IPS-11a (cell line): Measurements from ENCODE around the gene ADPRS.
A peak's percentile ranks its signal among the peaks of the same experiment; 100 is the strongest.

Experiments
- H3K4me3 ChIP-seq: one replicate; pipeline ENCODE4 v1.5.1; 2013; ENCODE audit warnings: low read depth, low read length, control low read depth

The ADPRS gene

GRCh38 chr1:36088577-36089392 lies at the start of gene ADPRS:
TSS of gene ADPRS (plus strand) at chr1:36088892. CDS start at chr1:36088905, 13 bp downstream.
- H3K4me3 ChIP-seq = peak within 1 kb of the TSS; percentile 96

- H3K4me3 ChIP-seq = no peak overlapping the region
These were observed 48.5 kb upstream of the ADPRS start for GRCh38 chr1:36040238-36040637.

GRCh38 chr1:36051821-36052220 lies 36.9 kb upstream of the ADPRS start:
- H3K4me3 ChIP-seq = no peak overlapping the region

DNA sequence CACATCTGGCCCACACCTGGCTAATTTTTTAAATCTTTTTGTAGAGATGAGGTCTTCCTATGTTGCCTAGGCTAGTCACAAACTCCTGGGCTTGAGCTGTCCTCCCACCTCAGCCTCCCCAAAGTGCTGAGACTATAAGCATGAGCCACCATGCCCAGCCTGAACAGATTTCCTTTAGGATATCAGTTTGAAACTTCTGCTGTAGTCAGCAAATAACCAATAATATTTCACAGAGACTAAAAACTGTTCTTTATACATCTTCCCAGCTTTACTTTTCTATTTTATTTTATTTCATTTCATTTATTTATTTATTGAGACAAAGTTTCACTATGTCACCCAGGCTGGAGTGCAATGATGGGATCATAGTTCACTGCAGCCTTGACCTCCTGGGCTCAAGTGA lies 34.7 kb upstream of the ADPRS start:
- H3K4me3 ChIP-seq = no peak overlapping the region

DNA sequence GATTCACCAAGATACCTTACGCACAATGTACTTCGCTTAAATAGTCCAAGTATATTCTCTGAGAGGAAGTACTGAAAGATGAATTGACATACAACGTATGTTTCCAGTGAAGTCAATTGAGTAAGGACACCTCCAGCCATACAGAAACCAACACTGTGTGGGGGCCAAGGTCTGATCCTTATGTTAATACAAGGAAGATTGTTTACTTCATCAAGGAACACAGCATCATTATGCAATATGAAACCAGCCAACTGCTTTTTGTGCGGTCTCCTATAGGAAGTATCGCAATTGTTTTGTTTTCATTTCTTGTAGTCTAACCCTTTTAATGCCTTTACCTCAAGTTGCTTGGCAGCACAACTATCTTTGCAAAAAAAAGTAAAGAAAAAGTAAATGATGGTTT lies 33.0 kb upstream of the ADPRS start:
- H3K4me3 ChIP-seq = no peak overlapping the region

DNA sequence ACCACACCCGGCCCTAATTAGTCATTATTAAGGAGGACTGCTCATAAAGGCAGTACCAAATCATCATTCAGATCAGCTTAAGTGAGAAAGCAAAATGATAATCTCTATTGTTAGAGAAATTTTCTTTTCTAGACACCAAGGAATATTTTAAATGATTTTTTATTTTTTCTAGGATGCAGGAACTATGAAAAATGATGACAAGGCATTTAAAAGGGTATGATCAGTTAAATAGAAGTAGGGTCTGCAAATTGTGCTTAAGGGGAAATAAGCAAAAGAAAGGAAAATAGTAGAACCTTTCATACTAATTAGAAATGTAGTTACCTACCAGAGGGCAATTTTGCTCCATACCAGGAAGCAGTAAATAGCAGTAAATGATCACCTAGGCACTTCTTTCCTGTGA lies 26.4 kb upstream of the ADPRS start:
- no peak overlapping the region for H3K4me3 ChIP-seq

DNA sequence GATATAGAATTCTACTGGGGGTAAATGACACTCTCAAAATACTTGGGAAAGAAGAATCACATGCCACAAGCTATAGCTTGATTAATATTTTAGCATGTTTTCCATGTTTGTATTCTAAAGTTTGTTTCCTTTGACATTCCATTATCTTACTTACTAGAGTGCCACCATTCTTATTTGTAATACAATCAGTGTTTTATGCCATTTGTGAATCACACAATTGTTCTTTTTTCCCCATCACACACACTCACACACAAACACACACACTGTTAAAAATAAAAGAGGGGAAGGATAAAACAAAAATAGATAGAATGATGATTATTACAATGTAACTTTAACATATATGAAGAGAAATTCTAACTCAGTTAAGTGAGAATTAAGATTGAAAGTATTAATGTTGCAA lies 20.8 kb upstream of the ADPRS start:
- no peak overlapping the region for H3K4me3 ChIP-seq

DNA sequence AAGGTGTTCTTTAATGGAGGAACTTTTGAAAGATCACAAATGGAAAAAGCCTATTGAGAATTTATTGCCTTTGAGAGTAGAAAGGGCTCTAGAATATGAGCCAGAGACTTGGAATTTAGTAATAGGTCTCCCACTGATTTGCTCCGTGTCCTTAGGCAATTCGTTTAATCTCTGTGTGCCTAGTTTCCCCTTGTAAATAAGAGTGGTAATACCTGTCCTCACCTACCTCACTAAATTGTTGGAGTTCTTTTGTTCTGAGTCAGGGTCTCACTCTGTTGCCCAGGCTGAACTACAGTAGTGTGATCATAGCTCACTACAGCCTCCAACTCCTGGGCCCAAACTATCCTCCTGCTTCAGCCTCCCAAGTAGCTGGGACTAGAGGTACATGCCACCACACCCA lies 19.8 kb upstream of the ADPRS start:
- H3K4me3 ChIP-seq = no peak overlapping the region

DNA sequence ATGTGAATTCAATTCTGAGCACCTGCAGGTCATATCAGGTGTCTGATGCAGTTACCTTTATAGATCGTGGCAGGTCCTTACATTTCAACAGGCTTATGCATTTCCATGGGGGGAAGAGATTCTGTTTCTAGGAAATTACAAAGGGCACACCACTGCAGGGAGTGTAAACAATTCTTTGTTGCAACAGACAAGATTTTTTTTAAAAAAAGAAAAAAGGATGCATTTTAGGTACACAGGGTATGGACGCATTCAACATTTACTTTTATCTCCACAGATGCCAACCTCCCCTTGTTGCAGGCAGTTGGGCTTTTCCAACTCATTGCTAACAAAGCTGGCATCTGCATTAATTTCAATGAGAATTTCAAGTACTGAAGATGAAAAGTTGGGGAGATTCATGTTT lies 18.3 kb upstream of the ADPRS start:
- no peak overlapping the region for H3K4me3 ChIP-seq

DNA sequence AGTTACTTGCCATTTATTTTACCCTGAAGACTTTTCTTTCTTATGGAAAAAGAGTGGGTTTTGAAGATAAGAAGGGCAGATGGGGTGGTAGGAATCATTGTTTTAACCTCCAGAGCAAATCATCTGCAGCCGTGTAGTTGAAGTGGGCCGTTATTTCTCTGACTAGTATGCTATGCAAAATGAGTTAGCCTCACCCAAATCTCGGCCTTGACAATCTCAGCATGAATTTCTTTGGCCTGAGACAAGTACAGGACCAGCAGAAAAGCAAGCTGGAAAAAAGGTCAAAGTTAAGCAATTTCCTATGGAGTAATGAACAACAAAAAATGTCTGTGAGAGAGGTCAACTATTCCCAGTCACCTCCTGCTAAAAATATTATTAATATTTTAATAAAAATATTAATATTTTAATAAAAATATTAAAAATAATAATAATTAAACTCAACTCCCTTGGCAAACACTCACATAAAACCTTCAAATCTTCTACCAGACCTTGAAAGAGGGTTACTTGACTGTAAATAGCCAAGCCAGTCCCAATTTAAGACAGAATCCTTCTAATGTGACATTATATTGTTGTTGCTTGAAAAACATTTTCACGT lies 11.6 kb upstream of the ADPRS start:
- H3K4me3 ChIP-seq = no peak overlapping the region

DNA sequence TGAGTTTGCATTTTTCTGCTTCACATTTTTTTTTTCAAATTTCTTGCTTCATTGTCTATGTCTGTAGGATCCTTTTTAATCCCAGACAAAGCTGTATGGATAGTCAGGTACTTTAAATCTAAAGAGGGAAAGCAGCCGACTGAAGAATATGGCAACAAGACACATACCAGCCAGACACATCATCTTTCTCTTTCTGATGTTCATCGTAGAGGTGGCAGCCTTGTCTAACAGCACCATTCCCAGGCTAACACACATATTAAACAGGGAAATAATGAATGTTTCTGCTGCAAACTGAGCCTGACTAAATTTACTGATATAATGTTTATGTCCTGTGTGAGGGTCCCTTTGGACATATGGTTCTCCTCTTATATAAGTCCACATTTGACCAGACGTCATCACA lies 8.5 kb upstream of the ADPRS start:
- H3K4me3 ChIP-seq = no peak overlapping the region

DNA sequence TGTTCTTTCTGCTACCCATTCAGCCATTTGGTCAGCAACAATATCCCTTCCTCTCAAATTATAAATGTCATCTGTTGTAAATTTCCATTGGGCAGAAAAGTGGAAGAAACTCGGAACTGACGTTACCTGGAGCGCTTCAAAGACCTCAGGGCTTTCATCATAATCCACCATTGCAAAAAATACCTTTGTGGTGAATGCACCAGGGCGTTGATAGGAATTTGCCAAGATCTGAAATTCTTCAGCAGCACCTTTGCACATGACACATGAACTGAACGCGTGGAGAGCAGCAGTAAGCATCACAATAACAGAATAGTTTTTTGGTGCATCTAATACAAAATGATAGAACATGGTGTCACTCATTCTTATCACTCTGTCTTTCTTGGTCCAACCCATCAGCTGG lies 7.9 kb upstream of the ADPRS start:
- H3K4me3 ChIP-seq = no peak overlapping the region

GRCh38 chr1:36081926-36082485 lies 6.7 kb upstream of the ADPRS start:
- no peak overlapping the region for H3K4me3 ChIP-seq

- H3K4me3 ChIP-seq = no peak overlapping the region
These were observed 5.5 kb upstream of the ADPRS start for GRCh38 chr1:36083219-36083618.

GRCh38 chr1:36083635-36084496 lies 4.8 kb upstream of the ADPRS start, which contains the start of gene TEKT2:
TSS of gene TEKT2 (plus strand) at chr1:36084094. CDS start at chr1:36084922, 828 bp downstream.
- H3K4me3 ChIP-seq = peak within 1 kb of the TSS; percentile 39

- H3K4me3 ChIP-seq = peak overlapping the region; percentile 39
These were observed 4.1 kb upstream of the ADPRS start for GRCh38 chr1:36084497-36085115.

GRCh38 chr1:36085126-36085525 lies 3.6 kb upstream of the ADPRS start:
- H3K4me3 ChIP-seq = no peak overlapping the region

DNA sequence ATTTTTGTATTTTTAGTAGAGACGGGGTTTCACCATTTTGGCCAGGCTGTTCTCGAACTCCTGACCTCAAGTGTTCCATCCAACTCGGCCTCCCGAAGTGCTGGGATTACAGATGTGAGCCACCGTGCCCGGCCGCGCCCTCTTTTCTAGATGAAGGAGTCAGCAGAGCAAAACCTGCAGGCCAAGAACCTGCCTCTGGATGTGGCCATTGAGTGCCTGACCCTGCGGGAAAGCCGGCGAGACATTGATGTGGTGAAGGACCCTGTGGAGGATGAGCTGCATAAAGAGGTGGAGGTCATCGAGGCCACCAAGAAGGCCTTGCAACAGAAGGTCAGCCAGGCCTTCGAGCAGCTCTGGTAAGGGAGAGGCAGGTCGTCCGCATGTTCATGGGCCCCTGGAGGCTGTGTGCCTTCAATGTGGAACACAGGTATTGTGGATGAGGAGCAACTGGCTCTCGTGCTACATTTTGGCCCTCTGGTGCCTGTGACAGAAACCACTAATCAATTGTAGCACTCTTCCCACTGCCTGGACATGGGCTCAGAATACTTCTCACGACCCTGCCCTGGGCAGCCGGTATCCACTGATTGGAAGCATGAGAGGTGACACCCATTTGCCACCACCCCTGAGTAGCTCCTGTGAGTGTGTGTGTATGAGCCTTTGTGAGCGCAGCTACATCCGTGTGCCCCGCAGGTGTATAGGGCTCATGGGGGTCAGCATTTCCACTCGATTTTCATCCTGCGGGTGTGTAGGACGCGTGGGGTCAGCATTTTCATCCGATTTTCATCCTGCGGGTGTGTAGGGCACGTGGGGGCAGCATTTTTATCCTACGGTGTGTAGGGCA lies 2.8 kb upstream of the ADPRS start:
- no peak overlapping the region for H3K4me3 ChIP-seq

DNA sequence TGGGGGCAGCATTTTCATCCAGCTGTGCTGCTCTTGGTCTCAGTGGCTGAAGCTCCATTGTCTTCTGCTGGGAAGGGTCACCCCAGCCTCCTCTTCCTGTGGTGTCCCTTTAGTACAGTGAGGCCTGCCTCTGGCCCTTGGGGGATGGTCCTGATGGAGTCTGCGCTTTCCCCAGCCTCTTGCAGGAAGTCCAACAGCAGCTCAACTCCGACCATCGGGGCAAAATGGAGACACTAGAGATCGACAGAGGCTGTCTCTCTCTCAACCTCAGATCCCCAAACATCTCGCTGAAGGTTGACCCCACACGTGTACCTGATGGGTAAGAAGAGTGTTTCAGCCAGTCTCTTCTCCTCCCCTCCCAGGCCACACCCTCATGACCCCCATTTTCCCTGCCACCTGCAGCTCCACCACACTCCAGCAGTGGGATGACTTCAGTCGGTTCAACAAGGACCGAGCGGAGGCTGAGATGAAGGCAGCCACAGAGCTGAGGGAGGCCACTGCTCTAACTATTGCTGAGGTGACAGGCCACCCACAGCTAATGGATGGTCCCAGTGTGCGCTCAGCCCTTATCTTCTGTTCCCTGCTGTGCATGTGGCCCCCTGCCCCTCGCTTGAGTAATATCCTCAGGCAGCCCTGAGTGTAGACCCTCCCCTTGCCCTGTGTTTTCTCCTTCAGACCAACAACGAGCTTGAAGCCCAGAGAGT lies 2.0 kb upstream of the ADPRS start:
- H3K4me3 ChIP-seq = no peak overlapping the region
